K562 (cell line): ENCODE results near the gene CTDSPL. TPM values are rescaled to one million over a fixed set of nuclear protein-coding genes. Genes with fewer than 3 reads are reported as not detected.

Experiments used
- ATF4 ChIP-seq: fragments of 450-650 bp; formaldehyde crosslinking; IDR thresholded peaks from 2 replicates; pipeline ENCODE4 v1.4.0; 2022; ENCODE audit warnings: mild to moderate bottlenecking, moderate library complexity
- CBX1 ChIP-seq: sonication (generic); IDR thresholded peaks from 2 replicates; pipeline ENCODE4 v1.6.1; 2016; ENCODE audit warnings: antibody characterized with exemption, low read depth, mild to moderate bottlenecking
- CBX3 ChIP-seq, 2 experiments: IDR thresholded peaks; 1 replicate in 1 of 2; 2 replicates in 1 of 2; pipeline ENCODE4 v1.6.1; 2012; ENCODE audit warnings: inconsistent platforms in 2 of 2, low read length in 2 of 2, borderline replicate concordance in 1 of 2, control low read depth in 1 of 2
- CREB1 ChIP-seq, 2 experiments: sonication (generic) in 1 of 2; formaldehyde crosslinking in 1 of 2; IDR thresholded peaks; 2 replicates each; pipeline versions ENCODE4 v1.6.1 to v1.8.0; 2012 to 2022; ENCODE audit warnings: inconsistent platforms in 1 of 2, mild to moderate bottlenecking in 1 of 2, missing genetic modification reagents in 1 of 2, moderate library complexity in 1 of 2
- EGR1 ChIP-seq: fragments of 450-650 bp; conservative IDR thresholded peaks from 2 replicates; pipeline ENCODE4 v1.6.1; 2017; ENCODE audit warnings: mild to moderate bottlenecking
- GABPB1 ChIP-seq: sonication (generic); formaldehyde crosslinking; IDR thresholded peaks from 2 replicates; pipeline ENCODE4 v1.8.0; 2022; ENCODE audit warnings: mild to moderate bottlenecking, missing genetic modification reagents
- HMG20B ChIP-seq: fragments of 250-450 bp; sonication (Bioruptor Pico); IDR thresholded peaks from 2 replicates; pipeline ENCODE4 v1.5.0; 2021; ENCODE audit warnings: mild to moderate bottlenecking
- KDM5B ChIP-seq: fragments of 200-600 bp; sonication (generic); IDR thresholded peaks from 2 replicates; pipeline ENCODE4 v1.6.1; 2012; ENCODE audit warnings: low read depth, mild to moderate bottlenecking, moderate library complexity, low read length, control low read depth, inconsistent platforms; ENCODE audit not compliant: insufficient replicate concordance
- MEF2A ChIP-seq: IDR thresholded peaks from 2 replicates; pipeline ENCODE4 v1.6.1; 2011; ENCODE audit warnings: low read depth, mild to moderate bottlenecking, low read length, moderate library complexity; ENCODE audit not compliant: control insufficient read depth
- MIER1 ChIP-seq: fragments of 450-650 bp; IDR thresholded peaks from 2 replicates; pipeline ENCODE4 v1.6.1; 2016; ENCODE audit warnings: antibody characterized with exemption, mild to moderate bottlenecking, low read depth
- MYNN ChIP-seq, 2 experiments: sonication (generic); formaldehyde crosslinking in 1 of 2; IDR thresholded peaks; 2 replicates each; pipeline versions ENCODE4 v1.5.0 to v1.6.1; 2016 to 2020; ENCODE audit warnings: antibody characterized with exemption in 1 of 2, missing genetic modification reagents in 1 of 2
- NBN ChIP-seq: fragments of 450-650 bp; IDR thresholded peaks from 2 replicates; pipeline ENCODE4 v1.6.1; 2016; ENCODE audit warnings: low read depth, mild to moderate bottlenecking
- NCOA4 ChIP-seq: fragments of 450-650 bp; IDR thresholded peaks from 2 replicates; pipeline ENCODE4 v1.6.1; 2018; ENCODE audit warnings: mild to moderate bottlenecking; ENCODE audit not compliant: partially characterized antibody
- PHB ChIP-seq: fragments of 250-450 bp; sonication (Bioruptor Pico); IDR thresholded peaks from 2 replicates; pipeline ENCODE4 v1.5.0; 2021
- PPARD ChIP-seq: fragments of 250-450 bp; sonication (Bioruptor Pico); IDR thresholded peaks from 2 replicates; pipeline ENCODE4 v1.8.0; 2022; ENCODE audit warnings: inconsistent platforms, mild to moderate bottlenecking, moderate library complexity
- USF1 ChIP-seq: sonication (generic); formaldehyde crosslinking; IDR thresholded peaks from 2 replicates; pipeline ENCODE4 v1.9.0; 2022; ENCODE audit warnings: mild to moderate bottlenecking, missing genetic modification reagents
- ZFX ChIP-seq: sonication (generic); formaldehyde crosslinking; IDR thresholded peaks from 2 replicates; pipeline ENCODE4 v1.8.0; 2022; ENCODE audit warnings: mild to moderate bottlenecking, missing genetic modification reagents, moderate library complexity
- ZNF444 ChIP-seq: fragments of 250-450 bp; sonication (Bioruptor Pico); IDR thresholded peaks from 2 replicates; pipeline ENCODE4 v1.4.0; 2020; ENCODE audit warnings: mild to moderate bottlenecking, moderate library complexity
- polyA plus RNA-seq, 8 experiments: library from polyadenylated mRNA; depleted of rRNA in 4 of 8; stranded (reverse) in 5 of 8; unstranded in 3 of 8; fragments of >200 nt; fragmentation: Nextera tagmentation in 2 of 8; fragmentation: Illumina TruSeq in 1 of 8; extraction: Ambion mirVana in 2 of 8; extraction: Trizol in 1 of 8; gene quantifications; 2 replicates each; pipeline versions ENCODE4 v1.2.1 to v1.2.3, GENCODE V29; 2011 to 2014; ENCODE audit warnings: inconsistent platforms in 1 of 8, missing spikeins in 1 of 8
- total RNA-seq, 7 experiments: library from RNA; depleted of rRNA in 6 of 7; stranded (reverse); fragments of >200 nt in 6 of 7; fragmentation: Illumina TruSeq in 2 of 7; extraction: Trizol in 2 of 7; gene quantifications; 2 replicates each; pipeline versions ENCODE4 v1.2.1 to v1.2.3, GENCODE V29; 2011 to 2021; ENCODE audit warnings: low replicate concordance in 1 of 7
- TF ChIP-seq, protein P1 (sequence below), 3 experiments: fragments of 200-800 bp in 1 of 3; sonication (Bioruptor generic) in 1 of 3; sonication (generic) in 1 of 3; formaldehyde crosslinking in 1 of 3; IDR thresholded peaks; 2 replicates each; pipeline versions ENCODE4 v1.6.1 to v1.8.0; 2016 to 2022; ENCODE audit warnings: mild to moderate bottlenecking in 2 of 3, missing compliant biosample characterization in 2 of 3, missing genetic modification characterization in 2 of 3, missing genetic modification reagents in 1 of 3
- TF ChIP-seq, protein P2 (sequence below): sonication (generic); formaldehyde crosslinking; IDR thresholded peaks from 2 replicates; pipeline ENCODE4 v1.8.0; 2022; ENCODE audit warnings: mild to moderate bottlenecking, missing genetic modification reagents

Gene CTDSPL
- total and polyA plus RNA-seq, 9 of the 15 experiments (the other 6 are each of a cell fraction or from before 2014, with no cell fraction given): 5.1 to 19.3 (median 11.3) TPM

GRCh38 chr3:37862219-37862902 is 681 bp downstream of the CTDSPL start (continued):
- no peak for TF ChIP-seq CBX3 (IDR thresholded peaks at IDR 0.05; ENCODE audit: borderline replicate concordance in 1 of 2, low read length in 2 of 2)
- no peak for TF ChIP-seq ZNF444 (CRISPR knock-in tag)
- TF ChIP-seq, protein P1, sequence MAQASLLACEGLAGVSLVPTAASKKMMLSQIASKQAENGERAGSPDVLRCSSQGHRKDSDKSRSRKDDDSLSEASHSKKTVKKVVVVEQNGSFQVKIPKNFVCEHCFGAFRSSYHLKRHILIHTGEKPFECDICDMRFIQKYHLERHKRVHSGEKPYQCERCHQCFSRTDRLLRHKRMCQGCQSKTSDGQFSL (CRISPR knock-in tag; IDR thresholded peaks at IDR 0.05): peak; percentile 14; the same call in 1 of the 2 replicates
- TF ChIP-seq, protein P1 (tag; IDR thresholded peaks at IDR 0.05): no peak
- peak; percentile 94 for TF ChIP-seq EGR1
- TF ChIP-seq ATF4: no peak
- TF ChIP-seq USF1: peak; percentile 13; the same call in 1 of the 2 replicates
- TF ChIP-seq HMG20B (CRISPR knock-in tag): no peak
- TF ChIP-seq MYNN (IDR thresholded peaks at IDR 0.05): peak; percentile 64; the same call in 1 of the 2 replicates
- no peak for TF ChIP-seq MYNN (CRISPR knock-in tag; IDR thresholded peaks at IDR 0.05)
- 0 out of 2 replicates have a peak, but pooled peaks have one; percentile 26 for TF ChIP-seq CREB1 (IDR thresholded peaks at IDR 0.05)
- TF ChIP-seq CREB1 (CRISPR knock-in tag; IDR thresholded peaks at IDR 0.05): no peak
- no peak for TF ChIP-seq NBN
- TF ChIP-seq NCOA4: no peak
- TF ChIP-seq PPARD (CRISPR knock-in tag): no peak
- TF ChIP-seq, protein P2, sequence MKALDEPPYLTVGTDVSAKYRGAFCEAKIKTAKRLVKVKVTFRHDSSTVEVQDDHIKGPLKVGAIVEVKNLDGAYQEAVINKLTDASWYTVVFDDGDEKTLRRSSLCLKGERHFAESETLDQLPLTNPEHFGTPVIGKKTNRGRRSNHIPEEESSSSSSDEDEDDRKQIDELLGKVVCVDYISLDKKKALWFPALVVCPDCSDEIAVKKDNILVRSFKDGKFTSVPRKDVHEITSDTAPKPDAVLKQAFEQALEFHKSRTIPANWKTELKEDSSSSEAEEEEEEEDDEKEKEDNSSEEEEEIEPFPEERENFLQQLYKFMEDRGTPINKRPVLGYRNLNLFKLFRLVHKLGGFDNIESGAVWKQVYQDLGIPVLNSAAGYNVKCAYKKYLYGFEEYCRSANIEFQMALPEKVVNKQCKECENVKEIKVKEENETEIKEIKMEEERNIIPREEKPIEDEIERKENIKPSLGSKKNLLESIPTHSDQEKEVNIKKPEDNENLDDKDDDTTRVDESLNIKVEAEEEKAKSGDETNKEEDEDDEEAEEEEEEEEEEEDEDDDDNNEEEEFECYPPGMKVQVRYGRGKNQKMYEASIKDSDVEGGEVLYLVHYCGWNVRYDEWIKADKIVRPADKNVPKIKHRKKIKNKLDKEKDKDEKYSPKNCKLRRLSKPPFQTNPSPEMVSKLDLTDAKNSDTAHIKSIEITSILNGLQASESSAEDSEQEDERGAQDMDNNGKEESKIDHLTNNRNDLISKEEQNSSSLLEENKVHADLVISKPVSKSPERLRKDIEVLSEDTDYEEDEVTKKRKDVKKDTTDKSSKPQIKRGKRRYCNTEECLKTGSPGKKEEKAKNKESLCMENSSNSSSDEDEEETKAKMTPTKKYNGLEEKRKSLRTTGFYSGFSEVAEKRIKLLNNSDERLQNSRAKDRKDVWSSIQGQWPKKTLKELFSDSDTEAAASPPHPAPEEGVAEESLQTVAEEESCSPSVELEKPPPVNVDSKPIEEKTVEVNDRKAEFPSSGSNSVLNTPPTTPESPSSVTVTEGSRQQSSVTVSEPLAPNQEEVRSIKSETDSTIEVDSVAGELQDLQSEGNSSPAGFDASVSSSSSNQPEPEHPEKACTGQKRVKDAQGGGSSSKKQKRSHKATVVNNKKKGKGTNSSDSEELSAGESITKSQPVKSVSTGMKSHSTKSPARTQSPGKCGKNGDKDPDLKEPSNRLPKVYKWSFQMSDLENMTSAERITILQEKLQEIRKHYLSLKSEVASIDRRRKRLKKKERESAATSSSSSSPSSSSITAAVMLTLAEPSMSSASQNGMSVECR (CRISPR knock-in tag): peak; percentile 25; the same call in 1 of the 2 replicates
- peak; percentile 58 for TF ChIP-seq ZFX (CRISPR knock-in tag)
- TF ChIP-seq MIER1: 0 out of 2 replicates have a peak, but pooled peaks have one; percentile 31
- no peak for TF ChIP-seq MEF2A
- no peak for TF ChIP-seq CBX1
- no peak for TF ChIP-seq GABPB1
- peak; percentile 24 for TF ChIP-seq KDM5B
- no peak for TF ChIP-seq PHB (CRISPR knock-in tag)
